Stimulated activated CD8-positive, alpha-beta memory T cell treated with anti-CD3 and anti-CD28 coated beads, Interleukin-7, amount 100 ng/mL, for 1 hour (primary cell): ENCODE measurements around the gene MAD1L1.
"Not testable (repeated sequence)": the region's sequence is repeated elsewhere in the genome, so short reads cannot be mapped to it uniquely, and the experiment has no call there.

ENCODE experiments used
- DNase-seq, 2 donors: peaks; one replicate each; pipeline ENCODE4 v3.0.0-alpha.2; 2020; ENCODE audit warnings: low read depth in 2 of 2

Gene MAD1L1

GRCh38 chr7:2003451-2003930, 229.3 kb downstream of the MAD1L1 start:
- no peak for DNase-seq

- DNase-seq, result no peak
These were observed 229.9 kb downstream of the MAD1L1 start for GRCh38 chr7:2002561-2003450.

- DNase-seq, result no peak
These were observed 230.9 kb downstream of the MAD1L1 start for GRCh38 chr7:2001601-2002442.

- no peak for DNase-seq
These were observed 231.9 kb downstream of the MAD1L1 start for GRCh38 chr7:2000746-2001321.

DNA sequence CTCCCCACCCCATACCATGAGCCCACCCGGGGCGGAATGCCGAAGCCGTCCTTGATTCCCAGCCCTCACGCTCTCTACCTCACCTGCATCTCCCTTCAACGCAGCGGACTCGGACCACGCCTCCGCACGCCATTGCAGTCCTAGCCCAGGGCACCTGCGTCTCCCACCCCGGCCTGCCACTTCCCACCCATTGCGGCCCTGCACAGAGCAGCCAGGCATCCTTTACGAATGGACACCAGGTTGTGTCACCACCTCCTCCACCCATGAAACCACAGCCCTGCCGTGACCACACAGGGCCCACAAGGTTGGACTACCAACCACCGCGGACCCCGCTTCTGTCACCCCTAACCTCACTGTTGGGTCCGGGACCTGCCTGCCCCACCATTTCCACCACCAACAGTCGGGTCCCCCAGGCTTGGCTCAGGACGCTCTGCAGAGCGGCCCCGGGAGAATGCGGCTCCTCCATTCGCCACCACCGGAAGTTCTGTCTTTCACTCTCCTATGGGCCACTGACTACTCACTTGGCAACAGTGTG, 232.5 kb downstream of the MAD1L1 start:
- DNase-seq, result no peak

DNA sequence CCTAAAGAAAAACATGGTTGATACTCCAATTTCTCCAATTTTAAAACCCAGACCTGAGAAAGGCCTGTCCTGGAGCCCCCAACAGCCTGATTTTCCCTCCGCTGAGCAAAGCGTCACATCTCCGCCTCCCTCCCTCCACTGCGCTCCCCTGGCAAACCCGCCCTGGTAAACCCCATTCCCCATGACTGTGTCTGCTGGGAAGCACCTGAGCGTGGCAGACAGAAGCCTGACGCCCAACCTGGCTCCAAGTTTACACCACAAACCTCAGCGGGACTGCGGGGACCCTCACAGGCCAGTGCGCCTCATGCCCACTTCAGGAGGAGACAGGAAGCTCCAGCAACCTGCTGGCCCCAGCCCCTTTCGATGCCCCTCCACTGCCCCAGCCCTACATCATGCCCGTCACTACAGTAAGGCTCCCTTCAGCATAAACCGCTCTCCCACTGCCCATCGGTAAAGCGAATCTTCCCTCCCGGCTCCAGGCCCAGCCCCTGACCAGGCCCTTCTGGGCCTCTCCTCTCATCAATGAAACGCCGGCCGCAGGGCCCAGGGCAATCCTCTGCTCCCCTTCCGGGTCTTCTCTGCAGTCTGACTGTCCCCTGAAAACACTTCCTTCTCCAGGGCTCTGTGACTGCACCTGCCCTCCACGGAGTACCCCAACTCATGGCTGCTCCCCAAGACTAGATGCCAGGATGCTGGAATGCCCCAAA, 233.3 kb downstream of the MAD1L1 start:
- no peak for DNase-seq

DNA sequence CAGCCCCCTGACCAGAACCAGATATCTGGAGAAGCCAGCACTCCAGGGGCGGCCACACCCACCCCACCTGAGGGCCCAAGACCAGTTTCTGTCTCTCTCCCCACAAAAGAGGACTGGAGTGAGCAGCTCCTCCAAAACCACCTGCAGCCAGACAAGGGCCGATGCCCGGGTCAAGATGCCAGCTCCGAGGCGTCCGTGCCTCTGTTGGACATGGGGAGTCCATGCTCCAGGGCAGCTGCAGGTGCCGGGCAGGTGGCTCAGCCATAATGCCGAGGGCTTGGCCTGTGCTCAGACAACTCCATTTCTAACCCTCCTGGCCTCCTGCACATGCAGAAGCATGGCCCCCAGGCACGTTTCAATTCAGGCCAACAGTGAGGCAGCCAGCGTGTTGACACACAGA, 234.6 kb downstream of the MAD1L1 start:
- no peak for DNase-seq

DNA sequence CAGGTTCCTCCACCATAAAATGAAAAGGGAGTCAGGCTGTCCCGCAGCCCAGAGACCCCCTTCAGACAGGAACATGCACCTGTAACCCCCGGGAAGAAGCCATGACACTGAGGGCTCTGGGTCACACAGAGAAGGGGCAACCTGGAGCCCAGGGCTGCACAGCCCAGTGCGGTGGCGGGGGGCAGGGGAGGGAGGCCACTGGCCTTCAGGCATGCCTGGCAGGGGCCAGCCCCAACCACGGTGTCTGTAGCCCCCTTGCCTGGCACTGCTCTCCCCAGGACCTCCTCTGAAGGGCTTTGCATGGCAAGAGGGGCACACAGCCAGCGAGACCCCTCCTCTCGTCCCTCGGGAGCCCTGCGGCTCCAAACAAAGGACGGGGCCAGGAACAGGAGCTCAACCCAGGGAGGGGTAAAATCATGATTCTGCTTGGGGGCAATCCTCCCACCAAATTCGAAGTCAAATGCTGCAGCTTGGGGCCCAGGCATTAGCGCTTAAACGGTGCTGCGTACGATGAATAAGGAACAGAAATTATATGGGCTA, 235.1 kb downstream of the MAD1L1 start:
- no peak for DNase-seq

DNA sequence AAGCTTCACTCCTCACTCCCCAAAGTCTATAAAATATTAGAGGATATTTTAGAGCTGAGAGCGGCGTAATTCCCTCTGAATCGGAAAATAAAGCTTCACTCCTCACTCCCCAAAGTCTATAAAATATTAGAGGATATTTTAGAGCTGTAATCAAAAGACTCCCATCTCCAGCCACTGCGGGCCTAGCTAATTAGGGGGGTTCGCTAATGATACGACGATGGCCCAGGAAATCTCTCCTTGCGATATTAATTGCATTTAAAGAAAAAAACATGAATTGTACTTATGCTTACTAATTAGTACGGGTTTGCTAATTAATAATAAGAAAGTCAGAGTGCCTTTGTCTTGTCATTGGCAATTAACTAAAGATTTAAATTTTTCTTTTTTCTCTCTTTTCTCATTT, 235.9 kb downstream of the MAD1L1 start:
- DNase-seq, result no peak

GRCh38 chr7:1995911-1996420, 236.8 kb downstream of the MAD1L1 start:
- DNase-seq, result not testable (repeated sequence)

DNA sequence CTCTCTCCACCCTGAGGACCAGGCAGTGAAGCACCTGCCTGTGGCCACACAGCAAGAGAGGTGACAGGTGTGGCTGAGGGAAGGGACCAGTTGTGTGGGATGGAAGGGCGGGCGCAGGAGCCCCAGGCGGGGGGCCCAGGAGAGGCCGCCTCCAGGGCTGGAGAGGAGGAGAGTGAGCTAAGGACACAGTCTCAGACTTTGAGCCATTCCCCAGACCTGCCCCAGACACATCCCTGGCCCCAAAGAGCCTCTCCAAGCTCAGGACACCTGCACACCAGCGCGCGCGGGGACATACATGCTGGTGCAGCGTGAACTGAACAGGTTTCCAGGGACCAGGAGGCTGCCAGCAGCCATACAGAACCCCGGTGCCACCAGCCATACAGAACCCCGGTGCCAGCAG, 237.3 kb downstream of the MAD1L1 start:
- DNase-seq, result no peak

DNA sequence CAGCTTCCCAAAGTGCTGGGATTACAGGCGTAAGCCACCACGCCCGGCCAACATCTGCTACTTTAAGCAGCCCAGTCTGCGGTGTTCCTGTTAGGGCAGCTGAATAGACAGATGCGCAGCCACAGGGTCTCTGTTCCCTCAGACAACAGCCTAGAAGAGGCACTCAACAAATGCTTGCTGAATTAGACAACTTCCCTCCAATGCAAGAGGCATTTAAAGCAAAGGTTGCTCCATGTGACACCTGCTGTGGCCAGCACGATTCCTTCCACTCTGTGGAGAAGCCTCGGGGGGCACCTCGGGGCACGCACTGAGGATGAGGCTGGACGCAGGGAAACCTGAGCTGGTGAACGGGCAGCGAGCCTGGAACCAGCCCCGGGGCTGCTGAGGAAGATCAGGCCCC, 237.8 kb downstream of the MAD1L1 start:
- DNase-seq, result no peak

GRCh38 chr7:1993776-1994740, 238.7 kb downstream of the MAD1L1 start:
- no peak for DNase-seq

- DNase-seq, result no peak
These were observed 239.6 kb downstream of the MAD1L1 start for GRCh38 chr7:1993031-1993695.

DNA sequence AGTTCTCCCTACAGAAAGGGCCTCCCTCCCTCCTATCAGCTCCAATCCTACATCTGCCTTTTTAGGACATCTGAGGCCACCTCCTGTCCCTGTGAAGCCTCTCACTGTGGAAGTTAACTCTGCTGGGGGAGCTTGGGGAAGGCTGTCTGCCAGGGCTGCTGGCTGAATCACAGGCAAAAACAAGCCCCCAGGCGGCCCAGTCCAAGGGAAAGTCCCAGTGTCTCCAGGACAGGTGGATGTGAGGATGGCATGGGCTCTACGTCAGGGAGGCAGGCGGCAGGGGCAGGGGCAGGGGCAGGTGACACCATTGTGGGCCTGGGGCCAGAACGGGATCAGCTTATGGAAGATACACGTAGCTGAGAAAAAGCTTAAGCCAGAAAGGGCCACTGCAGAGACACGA, 240.2 kb downstream of the MAD1L1 start:
- no peak for DNase-seq

DNA sequence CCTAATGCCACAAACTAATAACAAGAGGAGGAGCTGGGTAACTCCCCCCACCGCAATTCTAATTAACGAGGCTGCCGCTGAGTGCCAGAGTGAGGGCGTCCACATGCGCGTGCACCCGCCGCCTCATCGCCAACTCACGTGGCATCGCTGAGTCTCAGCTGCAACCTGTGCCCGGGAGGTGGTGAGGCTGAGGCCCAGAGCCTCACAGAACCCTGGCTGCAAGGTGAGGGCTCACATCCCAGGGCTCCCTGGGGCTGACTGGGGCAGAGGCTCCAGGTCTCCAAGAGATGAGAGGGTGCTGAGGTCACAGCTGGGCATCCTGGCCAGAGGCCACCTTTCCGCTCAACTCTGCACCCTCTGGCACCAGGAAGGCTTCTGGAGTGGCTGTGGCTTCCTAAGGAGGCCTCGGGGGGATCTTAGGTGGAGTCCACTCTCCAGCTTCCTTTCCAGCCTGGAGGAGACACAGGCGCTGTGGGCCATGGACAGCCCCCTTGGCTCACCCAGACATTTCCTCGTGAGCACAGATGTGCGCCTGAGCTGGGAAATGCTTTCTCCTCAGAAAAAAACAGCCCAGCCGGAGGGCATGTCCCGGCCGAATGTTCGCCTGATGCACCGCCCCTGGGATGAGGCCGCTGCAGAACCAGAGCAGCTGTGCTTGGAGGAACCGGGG, 242.6 kb downstream of the MAD1L1 start:
- DNase-seq, result no peak

DNA sequence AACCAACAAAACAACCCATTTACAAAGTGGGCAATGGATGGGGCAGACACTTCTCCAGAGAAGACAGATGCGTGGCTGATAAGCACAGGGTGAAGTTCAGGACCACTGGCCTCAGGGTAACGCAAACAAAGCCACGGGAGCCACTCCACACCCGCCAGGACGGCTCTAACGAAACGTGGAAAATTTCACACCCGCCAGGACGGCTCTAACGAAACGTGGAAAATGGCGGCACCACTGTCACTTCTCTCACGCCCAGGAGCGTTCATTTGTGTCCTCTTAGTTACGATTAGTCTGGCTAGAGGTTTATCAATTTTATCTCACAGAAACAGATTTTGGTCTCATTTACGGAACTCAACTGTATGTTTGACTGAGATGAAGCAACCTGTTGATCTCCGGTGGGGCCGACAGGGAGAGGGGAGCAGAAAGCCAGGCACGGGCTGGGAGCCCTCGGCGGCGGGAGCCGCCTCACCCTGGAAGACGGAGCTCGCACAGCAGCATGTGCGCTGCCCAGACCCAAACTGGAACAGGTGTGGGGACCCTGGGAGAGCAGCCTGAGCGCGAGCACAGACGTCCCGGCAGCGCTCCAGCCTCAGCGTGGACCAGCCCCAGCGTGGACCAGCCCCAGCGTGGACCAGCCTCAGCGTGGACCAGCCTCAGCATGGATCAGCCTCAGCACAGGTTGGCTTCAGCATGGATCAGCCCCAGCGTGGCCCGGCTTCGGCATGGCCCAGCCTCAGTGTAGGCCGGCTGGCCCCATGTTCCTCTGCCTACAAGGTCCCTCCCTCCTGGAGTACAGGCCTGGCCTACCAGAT, 243.5 kb downstream of the MAD1L1 start:
- no peak for DNase-seq

DNA sequence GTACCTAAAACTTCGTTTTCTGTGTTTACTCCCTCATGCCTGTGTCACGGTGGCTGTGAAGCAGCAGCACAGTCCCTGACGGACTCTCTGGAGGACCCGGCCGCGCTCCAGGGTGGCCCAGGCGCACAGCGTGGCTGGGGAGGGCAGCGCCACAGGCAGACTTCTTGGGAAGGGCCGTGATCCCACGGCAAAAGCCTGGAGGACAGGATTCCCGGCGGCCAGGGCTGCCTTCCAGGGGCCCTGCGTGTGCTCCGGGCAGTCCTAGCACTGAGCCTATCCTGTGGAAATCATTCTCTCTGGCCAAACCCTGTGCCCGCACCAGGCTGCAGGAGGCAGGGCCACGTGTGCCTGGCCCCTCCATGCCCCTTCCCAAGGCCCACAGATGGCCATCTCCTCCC, 244.2 kb downstream of the MAD1L1 start:
- DNase-seq, result no peak
